CD4-positive, alpha-beta T cell treated with Interferon alpha-2 for 1 hour (primary cell): Measurements from ENCODE around the gene PRKN.

Experiments used
- DNase-seq, 2 donors: peaks; one replicate each; pipeline ENCODE4 v3.0.0-alpha.2; 2020 to 2022

Gene PRKN

GRCh38 chr6:161452241-161452640 lies 1275.3 kb downstream of the PRKN start:
- DNase-seq, result no peak

- no peak for DNase-seq
These were observed 1278.0 kb downstream of the PRKN start for GRCh38 chr6:161449521-161449920.

GRCh38 chr6:161446949-161447348 lies 1280.6 kb downstream of the PRKN start:
- DNase-seq, result no peak

- no peak for DNase-seq
These were observed 1281.2 kb downstream of the PRKN start for GRCh38 chr6:161446296-161446925.

- DNase-seq, result no peak
These were observed 1282.4 kb downstream of the PRKN start for GRCh38 chr6:161445021-161445799.

GRCh38 chr6:161444464-161444863 lies 1283.1 kb downstream of the PRKN start:
- no peak for DNase-seq

GRCh38 chr6:161443848-161444247 lies 1283.7 kb downstream of the PRKN start:
- no peak for DNase-seq

GRCh38 chr6:161442420-161442819 lies 1285.1 kb downstream of the PRKN start:
- DNase-seq, result no peak

GRCh38 chr6:161440299-161440698 lies 1287.3 kb downstream of the PRKN start:
- DNase-seq, result no peak

- no peak for DNase-seq
These were observed 1288.5 kb downstream of the PRKN start for GRCh38 chr6:161439093-161439492.

GRCh38 chr6:161438430-161439030 lies 1289.0 kb downstream of the PRKN start:
- DNase-seq, result no peak

GRCh38 chr6:161437851-161438250 lies 1289.7 kb downstream of the PRKN start:
- DNase-seq, result no peak

GRCh38 chr6:161436106-161436876 lies 1291.3 kb downstream of the PRKN start:
- no peak for DNase-seq

- no peak for DNase-seq
These were observed 1291.9 kb downstream of the PRKN start for GRCh38 chr6:161435748-161436070.

GRCh38 chr6:161434921-161435747 lies 1292.4 kb downstream of the PRKN start:
- DNase-seq, result no peak

GRCh38 chr6:161434350-161434749 lies 1293.2 kb downstream of the PRKN start:
- DNase-seq, result no peak

GRCh38 chr6:161432546-161432945 lies 1295.0 kb downstream of the PRKN start:
- DNase-seq, result no peak

GRCh38 chr6:161429921-161430490 lies 1297.6 kb downstream of the PRKN start:
- no peak for DNase-seq

GRCh38 chr6:161424421-161424820 lies 1303.1 kb downstream of the PRKN start:
- DNase-seq, result no peak

GRCh38 chr6:161422710-161423680 lies 1304.6 kb downstream of the PRKN start:
- no peak for DNase-seq

GRCh38 chr6:161418463-161418945 lies 1309.1 kb downstream of the PRKN start:
- peak in 1 of 2 donors; percentile 51 for DNase-seq
